ENCODE measurements around the gene NKAIN2.
"Not testable (repeated sequence)": the region's sequence is repeated elsewhere in the genome, so short reads cannot be mapped to it uniquely, and the experiment has no call there.

Gene NKAIN2

GRCh38 chr6:124671324-124671723, 867.7 kb downstream of the NKAIN2 start:
- no peak overlapping the region for H3K27ac ChIP-seq (ENCODE audit: low read depth, low read length)
- no peaks in the 10 kb centered on the region for H3K36me3 ChIP-seq (ENCODE audit: control insufficient read depth, insufficient read depth, low read length)
- no peak overlapping the region for H3K4me3 ChIP-seq (ENCODE audit: low read length)
- H3K27me3 ChIP-seq (ENCODE audit: control insufficient read depth, insufficient read depth, low read length): no peaks in the 10 kb centered on the region
- no peak overlapping the region for H3K9ac ChIP-seq (ENCODE audit: low read length)
- no peaks in the 10 kb centered on the region for H3K4me1 ChIP-seq (ENCODE audit: control insufficient read depth, insufficient read depth, low read length)

- Histone ChIP-seq H3K9ac (ENCODE audit: low read length) (no peak overlapping the region), H3K27me3 (ENCODE audit: control insufficient read depth, insufficient read depth, low read length) (no peaks in the 10 kb centered on the region), H3K4me1 (ENCODE audit: control insufficient read depth, insufficient read depth, low read length) (no peaks in the 10 kb centered on the region), H3K36me3 (ENCODE audit: control insufficient read depth, insufficient read depth, low read length) (no peaks in the 10 kb centered on the region), H3K4me3 (ENCODE audit: low read length) (no peak overlapping the region), H3K27ac (ENCODE audit: low read depth, low read length) (no peak overlapping the region)
These were observed 870.4 kb downstream of the NKAIN2 start for GRCh38 chr6:124674042-124674441.

GRCh38 chr6:124676033-124676432, 872.4 kb downstream of the NKAIN2 start:
- Histone ChIP-seq H3K9ac (ENCODE audit: low read length) (no peak overlapping the region), H3K4me1 (ENCODE audit: control insufficient read depth, insufficient read depth, low read length) (no peaks in the 10 kb centered on the region), H3K27me3 (ENCODE audit: control insufficient read depth, insufficient read depth, low read length) (no peaks in the 10 kb centered on the region), H3K4me3 (ENCODE audit: low read length) (no peak overlapping the region), H3K36me3 (ENCODE audit: control insufficient read depth, insufficient read depth, low read length) (no peaks in the 10 kb centered on the region), H3K27ac (ENCODE audit: low read depth, low read length) (no peak overlapping the region)

- Histone ChIP-seq H3K4me3 (ENCODE audit: low read length) (no peak overlapping the region), H3K36me3 (ENCODE audit: control insufficient read depth, insufficient read depth, low read length) (no peaks in the 10 kb centered on the region), H3K27ac (ENCODE audit: low read depth, low read length) (no peak overlapping the region), H3K9ac (ENCODE audit: low read length) (no peak overlapping the region), H3K27me3 (ENCODE audit: control insufficient read depth, insufficient read depth, low read length) (no peaks in the 10 kb centered on the region), H3K4me1 (ENCODE audit: control insufficient read depth, insufficient read depth, low read length) (no peaks in the 10 kb centered on the region)
These were observed 874.2 kb downstream of the NKAIN2 start for GRCh38 chr6:124677874-124678273.

- H3K9ac ChIP-seq (ENCODE audit: low read length): no peak overlapping the region
- no peak overlapping the region for H3K4me3 ChIP-seq (ENCODE audit: low read length)
- H3K27ac ChIP-seq (ENCODE audit: low read depth, low read length): no peak overlapping the region
- H3K4me1 ChIP-seq (ENCODE audit: control insufficient read depth, insufficient read depth, low read length): no peaks in the 10 kb centered on the region
- H3K36me3 ChIP-seq (ENCODE audit: control insufficient read depth, insufficient read depth, low read length): no peaks in the 10 kb centered on the region
- H3K27me3 ChIP-seq (ENCODE audit: control insufficient read depth, insufficient read depth, low read length): no peaks in the 10 kb centered on the region
These were observed 875.7 kb downstream of the NKAIN2 start for GRCh38 chr6:124679387-124679786.

DNA sequence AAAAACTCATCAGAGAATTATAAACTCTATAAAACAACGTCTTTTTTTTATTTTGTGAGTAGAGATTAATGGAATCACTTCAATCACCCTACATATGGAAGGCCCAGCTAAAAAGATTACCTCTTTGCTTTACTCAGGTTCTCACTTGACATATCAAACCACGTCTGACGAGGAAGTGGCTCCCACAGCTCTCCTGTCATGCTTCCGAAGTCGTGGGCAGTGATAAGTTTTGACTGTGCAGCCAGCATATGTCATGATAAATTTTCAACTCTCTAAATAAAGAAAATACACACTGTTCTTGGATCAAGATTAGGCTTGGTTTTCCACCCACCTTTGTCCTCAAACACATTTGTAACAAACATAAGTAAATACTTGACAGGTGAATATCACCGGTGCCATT, 879.1 kb downstream of the NKAIN2 start:
- Histone ChIP-seq H3K9ac (ENCODE audit: low read length) (no peak overlapping the region), H3K4me3 (ENCODE audit: low read length) (no peak overlapping the region), H3K36me3 (ENCODE audit: control insufficient read depth, insufficient read depth, low read length) (no peaks in the 10 kb centered on the region)

GRCh38 chr6:124683507-124683906, 879.8 kb downstream of the NKAIN2 start:
- Histone ChIP-seq H3K36me3 (ENCODE audit: control insufficient read depth, insufficient read depth, low read length) (no peaks in the 10 kb centered on the region), H3K27me3 (ENCODE audit: control insufficient read depth, insufficient read depth, low read length) (no peaks in the 10 kb centered on the region), H3K27ac (ENCODE audit: low read depth, low read length) (no peak overlapping the region), H3K9ac (ENCODE audit: low read length) (no peak overlapping the region), H3K4me1 (ENCODE audit: control insufficient read depth, insufficient read depth, low read length) (no peaks in the 10 kb centered on the region), H3K4me3 (ENCODE audit: low read length) (no peak overlapping the region)

More for the DNA sequence above, 879.1 kb downstream of the NKAIN2 start:
- no peaks in the 10 kb centered on the region for H3K4me1 ChIP-seq (ENCODE audit: control insufficient read depth, insufficient read depth, low read length)
- H3K27ac ChIP-seq (ENCODE audit: low read depth, low read length): no peak overlapping the region
- H3K27me3 ChIP-seq (ENCODE audit: control insufficient read depth, insufficient read depth, low read length): no peaks in the 10 kb centered on the region

- no peak overlapping the region for H3K27ac ChIP-seq (ENCODE audit: low read depth, low read length)
- no peak overlapping the region for H3K4me3 ChIP-seq (ENCODE audit: low read length)
- no peaks in the 10 kb centered on the region for H3K27me3 ChIP-seq (ENCODE audit: control insufficient read depth, insufficient read depth, low read length)
- no peak overlapping the region for H3K9ac ChIP-seq (ENCODE audit: low read length)
- no peaks in the 10 kb centered on the region for H3K36me3 ChIP-seq (ENCODE audit: control insufficient read depth, insufficient read depth, low read length)
- H3K4me1 ChIP-seq (ENCODE audit: control insufficient read depth, insufficient read depth, low read length): no peaks in the 10 kb centered on the region
These were observed 881.0 kb downstream of the NKAIN2 start for GRCh38 chr6:124684621-124685020.

DNA sequence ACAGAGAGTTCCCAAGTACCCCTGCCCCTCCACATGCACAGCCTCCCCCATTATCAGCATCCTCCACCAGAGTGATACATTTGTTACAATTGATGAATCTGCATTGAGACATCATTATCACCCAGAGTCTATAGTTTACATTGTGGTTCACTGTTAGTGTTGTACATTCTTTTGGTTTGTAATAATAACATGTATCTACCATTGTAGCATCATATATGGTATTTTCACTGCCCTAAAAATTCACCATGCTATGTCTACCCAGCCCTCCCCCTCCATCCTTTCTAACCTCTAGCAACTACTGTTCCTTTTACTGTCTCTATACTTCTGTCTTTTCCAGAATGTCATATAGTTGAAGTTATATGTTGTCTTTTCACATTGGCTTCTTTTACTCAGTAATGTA, 884.7 kb downstream of the NKAIN2 start:
- Histone ChIP-seq H3K36me3 (ENCODE audit: control insufficient read depth, insufficient read depth, low read length) (no peaks in the 10 kb centered on the region), H3K4me3 (ENCODE audit: low read length) (no peak overlapping the region), H3K27ac (ENCODE audit: low read depth, low read length) (no peak overlapping the region), H3K27me3 (ENCODE audit: control insufficient read depth, insufficient read depth, low read length) (no peaks in the 10 kb centered on the region), H3K4me1 (ENCODE audit: control insufficient read depth, insufficient read depth, low read length) (no peaks in the 10 kb centered on the region), H3K9ac (ENCODE audit: low read length) (no peak overlapping the region)

DNA sequence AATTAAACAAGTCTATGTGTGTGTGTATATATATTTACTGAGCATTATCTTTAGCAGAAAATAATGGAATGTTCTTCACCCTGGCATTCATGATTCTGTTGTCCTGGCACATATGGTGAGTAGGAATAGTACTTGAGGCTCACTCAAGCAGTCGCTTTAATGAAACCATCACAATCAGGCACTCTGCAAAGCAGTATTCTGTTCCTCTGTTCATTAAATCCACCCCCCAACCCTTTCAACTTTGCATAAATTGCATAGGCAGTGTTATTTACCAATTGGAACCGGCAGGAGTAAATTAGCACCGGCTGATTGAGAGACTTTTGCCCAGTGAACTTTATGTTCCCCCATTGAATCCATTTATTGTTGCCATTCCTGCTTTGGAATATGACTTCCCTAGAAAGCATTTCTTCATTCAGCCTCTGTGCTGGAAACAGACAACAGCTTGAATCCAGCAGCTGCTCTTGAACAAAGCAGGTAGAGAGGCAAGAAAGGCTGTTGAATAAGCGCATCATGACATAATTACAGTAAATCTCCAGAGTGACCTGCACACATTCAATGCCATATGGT, 890.6 kb downstream of the NKAIN2 start:
- no peak overlapping the region for H3K4me3 ChIP-seq (ENCODE audit: low read length)
- H3K36me3 ChIP-seq (ENCODE audit: control insufficient read depth, insufficient read depth, low read length): no peaks in the 10 kb centered on the region
- H3K27me3 ChIP-seq (ENCODE audit: control insufficient read depth, insufficient read depth, low read length): no peaks in the 10 kb centered on the region
- no peak overlapping the region for H3K27ac ChIP-seq (ENCODE audit: low read depth, low read length)
- H3K9ac ChIP-seq (ENCODE audit: low read length): no peak overlapping the region
- no peaks in the 10 kb centered on the region for H3K4me1 ChIP-seq (ENCODE audit: control insufficient read depth, insufficient read depth, low read length)

DNA sequence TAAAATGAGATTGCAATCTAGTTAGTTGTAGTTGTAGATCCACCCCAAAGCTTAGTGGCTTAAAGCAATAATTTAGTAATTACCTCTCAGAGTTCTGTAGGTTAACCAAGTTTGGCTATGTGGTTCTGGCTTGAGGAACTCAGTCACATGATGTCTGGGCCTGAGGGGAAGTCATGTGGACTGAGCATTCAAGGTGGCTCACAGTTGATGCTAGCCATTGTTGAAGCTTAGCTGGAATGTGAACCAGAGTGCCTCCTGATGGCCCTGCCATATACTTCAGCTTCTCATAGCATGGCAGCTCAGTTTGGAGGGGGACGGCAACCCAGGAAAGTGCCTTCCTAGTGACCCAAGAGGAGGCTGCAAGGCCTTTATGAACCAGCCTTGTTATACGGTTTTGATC, 895.4 kb downstream of the NKAIN2 start:
- no peaks in the 10 kb centered on the region for H3K4me1 ChIP-seq (ENCODE audit: control insufficient read depth, insufficient read depth, low read length)
- no peaks in the 10 kb centered on the region for H3K36me3 ChIP-seq (ENCODE audit: control insufficient read depth, insufficient read depth, low read length)
- H3K27ac ChIP-seq (ENCODE audit: low read depth, low read length): no peak overlapping the region
- H3K4me3 ChIP-seq (ENCODE audit: low read length): no peak overlapping the region
- no peak overlapping the region for H3K9ac ChIP-seq (ENCODE audit: low read length)
- no peaks in the 10 kb centered on the region for H3K27me3 ChIP-seq (ENCODE audit: control insufficient read depth, insufficient read depth, low read length)

DNA sequence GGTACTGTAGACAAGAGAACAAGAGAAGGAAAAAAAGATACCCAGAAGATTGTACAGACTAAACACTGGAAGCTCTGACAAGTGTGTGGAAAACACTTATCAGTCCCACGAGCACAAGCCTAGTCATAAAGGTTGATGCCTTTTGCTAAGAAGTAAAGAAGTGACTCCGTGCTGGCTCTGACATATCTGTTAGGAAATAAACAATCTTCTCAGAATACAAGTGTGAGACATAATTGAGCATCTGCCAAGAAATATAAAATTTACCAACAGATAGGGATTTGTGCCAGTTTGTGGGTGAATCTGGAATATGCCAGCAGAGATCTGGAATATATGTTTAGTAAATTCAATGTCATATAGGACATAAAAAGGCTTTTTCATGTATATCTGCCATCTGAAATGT, 899.9 kb downstream of the NKAIN2 start:
- Histone ChIP-seq H3K27ac (ENCODE audit: low read depth, low read length) (no peak overlapping the region), H3K9ac (ENCODE audit: low read length) (no peak overlapping the region), H3K36me3 (ENCODE audit: control insufficient read depth, insufficient read depth, low read length) (no peaks in the 10 kb centered on the region), H3K4me3 (ENCODE audit: low read length) (no peak overlapping the region), H3K4me1 (ENCODE audit: control insufficient read depth, insufficient read depth, low read length) (no peaks in the 10 kb centered on the region), H3K27me3 (ENCODE audit: control insufficient read depth, insufficient read depth, low read length) (no peaks in the 10 kb centered on the region)

DNA sequence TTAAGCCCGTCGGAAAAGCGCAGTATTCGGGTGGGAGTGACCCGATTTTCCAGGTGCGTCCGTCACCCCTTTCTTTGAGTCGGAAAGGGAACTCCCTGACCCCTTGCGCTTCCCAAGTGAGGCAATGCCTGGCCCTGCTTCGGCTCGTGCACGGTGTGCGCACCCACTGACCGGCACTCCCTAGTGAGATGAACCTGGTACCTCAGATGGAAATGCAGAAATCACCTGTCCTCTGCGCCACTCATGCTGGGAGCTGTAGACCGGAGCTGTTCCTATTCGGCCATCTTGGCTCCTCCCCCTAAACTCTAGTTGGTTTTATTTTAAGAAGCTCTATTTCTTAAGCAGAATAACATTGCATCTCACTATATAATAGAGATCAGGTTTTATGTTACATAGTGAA, 908.9 kb downstream of the NKAIN2 start:
- not testable (repeated sequence) for H3K4me3 ChIP-seq (ENCODE audit: low read length); H3K36me3 ChIP-seq (ENCODE audit: control insufficient read depth, insufficient read depth, low read length); H3K27me3 ChIP-seq (ENCODE audit: control insufficient read depth, insufficient read depth, low read length); H3K27ac ChIP-seq (ENCODE audit: low read depth, low read length); H3K9ac ChIP-seq (ENCODE audit: low read length); H3K4me1 ChIP-seq (ENCODE audit: control insufficient read depth, insufficient read depth, low read length)
